ENCODE measurements around the gene FTL.

GRCh38 chr19:48989701-48990291 lies 24.7 kb downstream of the FTL start:
- TF ChIP-seq, protein P1, sequence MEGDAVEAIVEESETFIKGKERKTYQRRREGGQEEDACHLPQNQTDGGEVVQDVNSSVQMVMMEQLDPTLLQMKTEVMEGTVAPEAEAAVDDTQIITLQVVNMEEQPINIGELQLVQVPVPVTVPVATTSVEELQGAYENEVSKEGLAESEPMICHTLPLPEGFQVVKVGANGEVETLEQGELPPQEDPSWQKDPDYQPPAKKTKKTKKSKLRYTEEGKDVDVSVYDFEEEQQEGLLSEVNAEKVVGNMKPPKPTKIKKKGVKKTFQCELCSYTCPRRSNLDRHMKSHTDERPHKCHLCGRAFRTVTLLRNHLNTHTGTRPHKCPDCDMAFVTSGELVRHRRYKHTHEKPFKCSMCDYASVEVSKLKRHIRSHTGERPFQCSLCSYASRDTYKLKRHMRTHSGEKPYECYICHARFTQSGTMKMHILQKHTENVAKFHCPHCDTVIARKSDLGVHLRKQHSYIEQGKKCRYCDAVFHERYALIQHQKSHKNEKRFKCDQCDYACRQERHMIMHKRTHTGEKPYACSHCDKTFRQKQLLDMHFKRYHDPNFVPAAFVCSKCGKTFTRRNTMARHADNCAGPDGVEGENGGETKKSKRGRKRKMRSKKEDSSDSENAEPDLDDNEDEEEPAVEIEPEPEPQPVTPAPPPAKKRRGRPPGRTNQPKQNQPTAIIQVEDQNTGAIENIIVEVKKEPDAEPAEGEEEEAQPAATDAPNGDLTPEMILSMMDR (IDR thresholded peaks at IDR 0.05), result no peak
- TF ChIP-seq POLR2A (IDR thresholded peaks at IDR 0.05), result no peak

All from testis (tissue), 2 donors.